ENCODE measurements around the gene ATF7IP.

DNA sequence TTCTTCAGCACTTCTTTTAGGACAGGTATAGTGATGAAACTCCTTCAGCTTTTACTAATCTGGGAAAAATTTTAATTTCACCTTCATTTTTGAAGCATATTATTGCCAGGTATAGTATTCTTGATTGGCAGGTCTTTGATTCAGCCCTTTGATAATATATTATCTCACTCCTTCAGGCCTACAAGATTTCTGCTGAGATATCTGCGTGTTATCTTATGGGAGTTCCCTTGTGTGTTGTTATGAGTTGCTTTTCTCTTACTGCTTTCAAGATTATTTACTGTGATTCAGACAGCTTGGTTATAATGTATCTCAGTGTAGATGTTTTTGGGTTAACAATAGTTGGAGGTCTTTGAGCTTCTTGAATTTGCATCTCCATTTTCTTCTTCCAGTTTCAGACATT, 87.4 kb downstream of the ATF7IP start:
- TF ChIP-seq, protein P1, sequence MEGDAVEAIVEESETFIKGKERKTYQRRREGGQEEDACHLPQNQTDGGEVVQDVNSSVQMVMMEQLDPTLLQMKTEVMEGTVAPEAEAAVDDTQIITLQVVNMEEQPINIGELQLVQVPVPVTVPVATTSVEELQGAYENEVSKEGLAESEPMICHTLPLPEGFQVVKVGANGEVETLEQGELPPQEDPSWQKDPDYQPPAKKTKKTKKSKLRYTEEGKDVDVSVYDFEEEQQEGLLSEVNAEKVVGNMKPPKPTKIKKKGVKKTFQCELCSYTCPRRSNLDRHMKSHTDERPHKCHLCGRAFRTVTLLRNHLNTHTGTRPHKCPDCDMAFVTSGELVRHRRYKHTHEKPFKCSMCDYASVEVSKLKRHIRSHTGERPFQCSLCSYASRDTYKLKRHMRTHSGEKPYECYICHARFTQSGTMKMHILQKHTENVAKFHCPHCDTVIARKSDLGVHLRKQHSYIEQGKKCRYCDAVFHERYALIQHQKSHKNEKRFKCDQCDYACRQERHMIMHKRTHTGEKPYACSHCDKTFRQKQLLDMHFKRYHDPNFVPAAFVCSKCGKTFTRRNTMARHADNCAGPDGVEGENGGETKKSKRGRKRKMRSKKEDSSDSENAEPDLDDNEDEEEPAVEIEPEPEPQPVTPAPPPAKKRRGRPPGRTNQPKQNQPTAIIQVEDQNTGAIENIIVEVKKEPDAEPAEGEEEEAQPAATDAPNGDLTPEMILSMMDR (IDR thresholded peaks at IDR 0.05) = no peak
- TF ChIP-seq POLR2AphosphoS5 (IDR thresholded peaks at IDR 0.05) (no peak), POLR2A (IDR thresholded peaks at IDR 0.05) (no peak)
